ENCODE measurements around the gene TP53I11. TPM values are rescaled to one million over a fixed set of nuclear protein-coding genes. Genes with fewer than 3 reads are reported as not detected.

Gene TP53I11
- total RNA-seq, 1 donor from 2014 or later: 20.4 TPM

- no peak for DNase-seq (ENCODE audit: low spot score in 2 of 2)
- no peak for FAIRE-seq
These were observed 29.1 kb upstream of the TP53I11 start for GRCh38 chr11:44979543-44980399.

- DNase-seq (ENCODE audit: low spot score in 2 of 2) (no peak), FAIRE-seq (no peak)
These were observed 28.3 kb upstream of the TP53I11 start for GRCh38 chr11:44978961-44979331.

GRCh38 chr11:44978274-44978960, 27.7 kb upstream of the TP53I11 start:
- no peak for FAIRE-seq
- no peak for DNase-seq (ENCODE audit: low spot score in 2 of 2)

DNA sequence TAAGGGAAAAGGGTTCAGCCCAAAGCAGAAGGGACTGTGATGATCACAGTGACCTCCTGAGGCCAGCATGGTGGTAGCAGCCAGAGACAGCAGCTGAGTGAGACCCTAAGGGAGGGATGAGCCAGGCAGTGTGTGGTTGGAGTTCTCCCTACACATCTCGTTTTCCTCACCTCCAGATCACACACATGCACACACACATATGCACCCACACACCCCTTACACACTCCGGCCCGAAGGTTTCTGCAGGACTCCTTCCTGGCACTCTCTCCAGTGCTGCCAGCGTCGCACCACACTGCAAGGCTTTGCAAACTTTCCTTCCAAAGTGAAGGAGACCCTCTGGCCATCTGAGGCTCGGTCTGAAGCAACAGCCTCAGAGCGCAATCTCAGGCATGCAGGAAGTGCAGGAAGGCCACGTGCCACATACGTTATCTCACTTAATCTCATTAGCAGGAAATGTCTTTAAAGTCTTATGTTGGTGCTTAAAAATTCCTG, 26.9 kb upstream of the TP53I11 start:
- no peak for FAIRE-seq
- DNase-seq (ENCODE audit: low spot score in 2 of 2): no peak

- FAIRE-seq (no peak), DNase-seq (ENCODE audit: low spot score in 2 of 2) (no peak)
These were observed 25.9 kb upstream of the TP53I11 start for GRCh38 chr11:44976576-44976975.

GRCh38 chr11:44974402-44975000, 23.8 kb upstream of the TP53I11 start:
- FAIRE-seq (no peak), DNase-seq (ENCODE audit: low spot score in 2 of 2) (no peak)

- FAIRE-seq (no peak), DNase-seq (ENCODE audit: low spot score in 2 of 2) (no peak)
These were observed 23.1 kb upstream of the TP53I11 start for GRCh38 chr11:44973632-44974401.

DNA sequence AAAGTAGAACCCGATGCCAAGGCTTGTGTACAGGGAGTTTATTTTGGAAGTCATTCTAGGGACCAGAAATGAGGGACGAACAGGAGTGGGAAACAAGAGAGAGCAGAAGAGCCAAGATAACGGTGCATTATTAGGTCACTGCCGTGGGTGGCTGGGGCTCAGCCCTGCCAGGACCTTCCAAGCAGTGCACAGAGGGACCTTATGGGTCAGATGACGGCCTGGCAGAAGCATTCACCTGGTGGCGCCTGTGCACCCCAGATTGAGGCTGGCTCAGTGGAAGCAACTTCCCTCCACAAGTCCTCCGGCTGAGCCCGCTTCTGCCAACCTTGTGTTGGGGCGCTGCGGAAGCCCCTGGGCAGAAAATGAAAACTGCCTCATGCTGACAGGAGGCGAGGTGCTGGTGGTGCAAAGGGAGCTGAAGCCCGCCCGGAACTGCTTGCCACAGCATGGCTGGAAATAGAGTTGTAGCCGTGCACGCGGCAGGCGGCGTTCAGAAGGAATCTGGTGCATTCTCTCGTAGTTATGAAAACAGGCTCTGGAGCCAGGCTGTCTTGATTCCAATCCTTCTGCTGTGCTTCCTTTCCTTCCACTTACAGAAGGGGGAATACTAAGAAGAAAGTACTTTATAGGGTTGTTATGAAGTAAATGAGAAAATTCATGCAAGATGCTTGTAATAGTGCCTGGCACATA, 22.2 kb upstream of the TP53I11 start:
- DNase-seq (ENCODE audit: low spot score in 2 of 2) (no peak), FAIRE-seq (no peak)

GRCh38 chr11:44971185-44971584, 20.5 kb upstream of the TP53I11 start:
- FAIRE-seq: no peak
- no peak for DNase-seq (ENCODE audit: low spot score in 2 of 2)

DNA sequence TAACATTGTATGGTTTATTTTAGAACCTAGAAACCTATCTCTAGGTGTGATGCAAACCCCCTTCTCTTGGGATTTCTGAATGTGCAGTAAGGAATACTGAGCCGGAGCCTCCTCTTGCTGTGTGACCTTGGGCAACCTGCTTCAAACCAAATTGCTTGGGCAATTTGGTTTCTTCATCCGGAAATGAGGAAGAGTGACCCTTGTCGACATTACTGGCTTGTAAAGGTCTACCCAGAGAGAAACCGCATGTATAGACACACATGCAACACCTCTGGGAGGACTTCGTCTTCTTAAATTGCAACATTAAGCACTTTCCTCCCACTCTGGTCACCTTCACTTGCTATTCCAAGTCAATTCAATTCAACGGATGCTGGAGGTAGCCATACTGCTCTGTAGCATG, 19.6 kb upstream of the TP53I11 start:
- no peak for FAIRE-seq

GRCh38 chr11:44969651-44970252, 19.1 kb upstream of the TP53I11 start:
- no peak for FAIRE-seq
- DNase-seq (ENCODE audit: low spot score in 2 of 2): no peak

More for the DNA sequence above, 19.6 kb upstream of the TP53I11 start:
- DNase-seq (ENCODE audit: low spot score in 2 of 2): no peak

DNA sequence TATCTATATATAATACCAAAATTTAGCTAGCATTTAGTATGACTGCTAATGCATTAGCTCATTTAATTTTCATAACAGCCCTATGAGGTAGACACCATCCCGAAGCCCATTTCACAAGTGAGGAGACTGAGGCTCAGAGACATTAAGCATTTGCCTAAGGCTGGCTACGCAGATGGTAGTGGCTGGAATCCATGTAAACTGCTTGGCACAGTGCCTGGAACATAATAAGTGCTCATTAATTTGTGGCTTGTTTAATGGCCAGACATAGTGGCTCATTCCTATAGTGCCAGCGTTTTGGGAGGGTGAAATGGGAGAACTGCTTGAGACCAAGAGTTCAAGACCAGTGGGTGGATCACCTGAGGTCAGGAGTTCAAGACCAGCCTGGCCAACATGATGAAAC, 17.8 kb upstream of the TP53I11 start:
- FAIRE-seq (no peak), DNase-seq (ENCODE audit: low spot score in 2 of 2) (no peak)

DNA sequence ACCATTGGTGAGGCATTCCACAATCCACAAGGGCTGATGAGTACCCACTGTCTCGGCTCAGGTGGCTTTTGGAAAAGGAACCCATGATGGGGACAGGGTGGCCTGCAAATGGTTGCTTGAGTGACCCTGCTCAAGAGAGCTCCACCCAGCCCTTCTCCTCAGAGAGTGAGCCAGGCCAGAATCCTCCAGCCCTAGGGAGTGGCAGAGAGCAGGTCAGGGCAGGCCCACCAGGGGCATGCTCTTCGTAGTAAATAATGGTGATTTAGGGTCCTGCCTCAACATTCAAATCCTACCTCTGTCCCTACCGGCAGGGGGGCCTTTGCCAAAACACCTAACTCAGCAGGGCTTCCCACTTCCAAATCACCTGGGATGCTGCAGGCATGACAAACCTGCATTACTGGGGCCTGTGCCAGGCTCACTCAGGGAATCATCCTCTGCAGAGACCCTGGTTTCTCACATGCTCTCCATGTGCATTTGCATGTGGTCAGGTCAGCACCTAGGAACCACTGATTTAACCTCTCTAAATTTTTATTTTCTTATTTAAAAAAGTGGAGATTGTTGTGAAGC, 17.3 kb upstream of the TP53I11 start:
- FAIRE-seq (no peak), DNase-seq (ENCODE audit: low spot score in 2 of 2) (no peak)

DNA sequence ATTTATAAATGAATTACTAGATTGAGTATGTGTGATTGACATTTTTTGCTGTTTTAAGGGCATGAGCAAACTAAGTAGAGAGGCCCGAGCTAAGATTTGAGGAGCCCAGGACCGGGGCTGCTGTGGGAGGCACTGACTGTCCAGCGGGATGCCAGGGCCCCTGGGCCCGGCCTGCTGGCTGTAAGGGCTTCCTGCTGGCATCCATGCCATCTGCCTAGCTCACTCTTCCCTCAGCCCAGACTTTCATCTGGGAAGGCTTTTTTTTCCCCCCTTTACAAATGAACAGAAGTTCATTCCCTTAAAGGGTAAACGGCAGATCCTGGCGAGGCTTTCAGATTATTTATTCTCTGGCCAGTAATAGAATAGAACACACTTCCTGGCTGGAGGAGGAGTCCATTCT, 16.0 kb upstream of the TP53I11 start:
- DNase-seq (ENCODE audit: low spot score in 2 of 2) (no peak), FAIRE-seq (no peak)

GRCh38 chr11:44964526-44965209, 14.0 kb upstream of the TP53I11 start:
- FAIRE-seq: no peak
- no peak for DNase-seq (ENCODE audit: low spot score in 2 of 2)

- no peak for FAIRE-seq
- DNase-seq (ENCODE audit: low spot score in 2 of 2): no peak
These were observed 13.3 kb upstream of the TP53I11 start for GRCh38 chr11:44963948-44964347.

GRCh38 chr11:44963136-44963535, 12.5 kb upstream of the TP53I11 start:
- FAIRE-seq (no peak), DNase-seq (ENCODE audit: low spot score in 2 of 2) (no peak)

GRCh38 chr11:44962464-44962863, 11.8 kb upstream of the TP53I11 start:
- no peak for DNase-seq (ENCODE audit: low spot score in 2 of 2)
- FAIRE-seq: no peak

All from frontal cortex (tissue), 4 donors.